ENCODE results near the gene NDRG2.

- peak; percentile 38 to 73 (median 62) for TF ChIP-seq CTCF (IDR thresholded peaks at IDR 0.05)
- TF ChIP-seq POLR2A (IDR thresholded peaks at IDR 0.05), result no peak
Observed at GRCh38 chr14:21039585-21040369, 14.9 kb upstream of the NDRG2 start.

All from thyroid gland (tissue), 4 donors.